Stimulated activated CD4-positive, alpha-beta T cell treated with anti-CD3 and anti-CD28 coated beads, TNF-alpha, amount 100 ng/mL, for 4 hours (primary cell): Measurements from ENCODE around the gene XRCC5.
A peak's percentile ranks its signal among the peaks of the same experiment; 100 is the strongest.
"Not testable (repeated sequence)": the region's sequence is repeated elsewhere in the genome, so short reads cannot be mapped to it uniquely, and the experiment has no call there.

Source experiments
- DNase-seq, 3 experiments: peaks; one replicate each; pipeline ENCODE4 v3.0.0-alpha.2; 2020; ENCODE audit warnings: low read depth in 3 of 3

Gene XRCC5

GRCh38 chr2:216108967-216109921 lies at the start of gene XRCC5:
Gene XRCC5, plus strand, starts transcription at chr2:216109348. Its CDS starts 89 bp downstream, at chr2:216109437.
- DNase-seq = peak; percentile 95 to 97 (median 96)

- no peak for DNase-seq
Observed at GRCh38 chr2:216064014-216064630, 45.0 kb upstream of the XRCC5 start.

GRCh38 chr2:216064665-216065064 lies 44.5 kb upstream of the XRCC5 start:
- DNase-seq = no peak

GRCh38 chr2:216066230-216066629 lies 42.9 kb upstream of the XRCC5 start:
- no peak for DNase-seq

GRCh38 chr2:216069028-216069427 lies 40.1 kb upstream of the XRCC5 start:
- DNase-seq = no peak

GRCh38 chr2:216070195-216070594 lies 39.0 kb upstream of the XRCC5 start:
- no peak for DNase-seq

- DNase-seq = no peak
Observed at GRCh38 chr2:216071111-216071851, 37.9 kb upstream of the XRCC5 start.

- DNase-seq = no peak
Observed at GRCh38 chr2:216072473-216072872, 36.7 kb upstream of the XRCC5 start.

- DNase-seq = no peak
Observed at GRCh38 chr2:216073773-216074172, 35.4 kb upstream of the XRCC5 start.

- no peak for DNase-seq
Observed at GRCh38 chr2:216074380-216074779, 34.8 kb upstream of the XRCC5 start.

GRCh38 chr2:216074794-216075193 lies 34.4 kb upstream of the XRCC5 start:
- DNase-seq = no peak

- DNase-seq = no peak
Observed at GRCh38 chr2:216075510-216076485, 33.4 kb upstream of the XRCC5 start.

GRCh38 chr2:216078776-216079175 lies 30.4 kb upstream of the XRCC5 start:
- no peak for DNase-seq

GRCh38 chr2:216080048-216080447 lies 29.1 kb upstream of the XRCC5 start:
- DNase-seq = not testable (repeated sequence)

- no peak for DNase-seq
Observed at GRCh38 chr2:216081012-216081411, 28.1 kb upstream of the XRCC5 start.

GRCh38 chr2:216081487-216082116 lies 27.5 kb upstream of the XRCC5 start, which contains the start of the genes PECR and TMEM169:
Gene PECR, minus strand, starts transcription at chr2:216081809. Its CDS starts 68 bp downstream, at chr2:216081741.
Gene TMEM169, plus strand, starts transcription at chr2:216081919. Its CDS starts 14,045 bp downstream, at chr2:216095964.
- peak; percentile 47 to 64 (median 48) for DNase-seq

GRCh38 chr2:216082117-216082711 lies 26.9 kb upstream of the XRCC5 start:
- no peak for DNase-seq

GRCh38 chr2:216082805-216083204 lies 26.3 kb upstream of the XRCC5 start:
- no peak for DNase-seq

GRCh38 chr2:216083464-216084281 lies 25.5 kb upstream of the XRCC5 start:
- no peak for DNase-seq
